T-cell (primary cell): ENCODE results near the gene LYRM1. TPM values are rescaled to one million over a fixed set of nuclear protein-coding genes. Genes with fewer than 3 reads are reported as not detected.
"Not testable (repeated sequence)": the region's sequence is repeated elsewhere in the genome, so short reads cannot be mapped to it uniquely, and the experiment has no call there.

Experiments used
- ATAC-seq, 4 experiments: fragments of 200-7000 bp in 3 of 4; fragments of 150-1000 bp in 1 of 4; cut with Tn5 transposase; replicated peaks in 1 of 4; 1 replicate in 3 of 4; 2 replicates in 1 of 4; pipeline ENCODE4 v1.10.0; 2021; ENCODE audit warnings: moderate library complexity in 3 of 4, mild to moderate bottlenecking in 2 of 4, moderate number of reproducible peaks in 1 of 4
- CTCF ChIA-PET, 2 donors: fragments of 300-600 bp; sonication (Branson Sonifier 250); formaldehyde crosslinking; loops; one replicate each; lab custom pipeline; 2022; ENCODE audit warnings: antibody characterized with exemption in 2 of 2; lab: Charles Lee
- POLR2A ChIA-PET, 2 donors: fragments of 300-600 bp; sonication (Branson Sonifier 250); formaldehyde crosslinking; loops; one replicate each; lab custom pipeline; 2022; ENCODE audit warnings: antibody characterized with exemption in 2 of 2; lab: Charles Lee
- DNase-seq, 35 experiments: peaks; one replicate each; pipeline versions ENCODE4 v3.0.0 to v3.0.0-alpha.2; 2013 to 2023
- H3K27ac ChIP-seq: one replicate; pipeline ENCODE4 v1.5.1; 2013; ENCODE audit warnings: low read length
- H3K27me3 ChIP-seq, 2 experiments: replicated peaks in 1 of 2; 1 replicate in 1 of 2; 2 replicates in 1 of 2; pipeline versions ENCODE4 v1.6.1 to v1.7.0; 2013; ENCODE audit warnings: low read length in 1 of 2, mixed read lengths in 1 of 2; ENCODE audit not compliant: control insufficient read depth in 2 of 2, insufficient read depth in 2 of 2; ENCODE audit errors: extremely low read depth in 1 of 2
- H3K36me3 ChIP-seq, 2 donors: 1 replicate in 1 of 2; 2 replicates in 1 of 2; pipeline versions ENCODE4 v1.6.1 to v1.7.0; 2013; ENCODE audit warnings: low read length in 1 of 2; ENCODE audit not compliant: control insufficient read depth in 2 of 2, insufficient read depth in 1 of 2; ENCODE audit errors: extremely low read depth in 1 of 2
- H3K4me1 ChIP-seq, 2 experiments: 1 replicate in 1 of 2; 2 replicates in 1 of 2; pipeline versions ENCODE4 v1.6.1 to v1.7.0; 2013; ENCODE audit warnings: low read length in 2 of 2, mixed read lengths in 1 of 2; ENCODE audit not compliant: insufficient read depth in 2 of 2, control insufficient read depth in 1 of 2; ENCODE audit errors: extremely low read depth in 1 of 2
- H3K4me3 ChIP-seq, 2 donors: 1 replicate in 1 of 2; 2 replicates in 1 of 2; pipeline versions ENCODE4 v1.5.1 to v1.7.0; 2013; ENCODE audit warnings: mild to moderate bottlenecking in 2 of 2, low read length in 1 of 2, moderate library complexity in 1 of 2; ENCODE audit not compliant: control insufficient read depth in 1 of 2; ENCODE audit errors: extremely low read depth in 1 of 2
- H3K9me3 ChIP-seq: 2 replicates; pipeline ENCODE4 v1.7.0; 2013
- H3K27ac Mint-ChIP-seq, 2 donors: one replicate each; pipeline ENCODE4 v1.8.0; 2020 to 2021; ENCODE audit warnings: mild to moderate bottlenecking in 2 of 2, mixed read lengths in 2 of 2
- H3K27me3 Mint-ChIP-seq, 2 donors: one replicate each; pipeline ENCODE4 v1.8.0; 2021 to 2022; ENCODE audit warnings: mixed read lengths in 2 of 2
- H3K36me3 Mint-ChIP-seq: one replicate; pipeline ENCODE4 v1.8.0; 2021; ENCODE audit warnings: mixed read lengths
- H3K4me1 Mint-ChIP-seq, 3 donors: one replicate each; pipeline ENCODE4 v1.8.0; 2020 to 2022; ENCODE audit warnings: mixed read lengths in 3 of 3, mild to moderate bottlenecking in 1 of 3
- H3K4me3 Mint-ChIP-seq, 3 donors: one replicate each; pipeline ENCODE4 v1.8.0; 2020 to 2022; ENCODE audit warnings: mild to moderate bottlenecking in 3 of 3, mixed read lengths in 3 of 3, moderate library complexity in 3 of 3
- H3K9me3 Mint-ChIP-seq, 3 donors: one replicate each; pipeline ENCODE4 v1.8.0; 2020 to 2022; ENCODE audit warnings: mixed read lengths in 3 of 3
- WGBS: methylation state at CpG from one replicate; pipeline ENCODE4 v1.1.5; 2013; ENCODE audit warnings: missing lambda C conversion rate; ENCODE audit not compliant: insufficient coverage; 5-methylcytosine and 5-hydroxymethylcytosine counted together
- total RNA-seq, 35 experiments: library from RNA in 6 of 35; stranded (reverse) in 6 of 35; fragments of 120-200 nt in 1 of 35; gene quantifications; one replicate each; pipeline versions ENCODE4 v1.2.1 to v1.2.4 and lab custom pipeline; 2013 to 2026

LYRM1 gene
- total RNA-seq, 5 donors from 2014 or later (not counting 1 experiment from before 2014, with no cell fraction given) = 16.2 to 23.6 (median 19.6) TPM

DNA sequence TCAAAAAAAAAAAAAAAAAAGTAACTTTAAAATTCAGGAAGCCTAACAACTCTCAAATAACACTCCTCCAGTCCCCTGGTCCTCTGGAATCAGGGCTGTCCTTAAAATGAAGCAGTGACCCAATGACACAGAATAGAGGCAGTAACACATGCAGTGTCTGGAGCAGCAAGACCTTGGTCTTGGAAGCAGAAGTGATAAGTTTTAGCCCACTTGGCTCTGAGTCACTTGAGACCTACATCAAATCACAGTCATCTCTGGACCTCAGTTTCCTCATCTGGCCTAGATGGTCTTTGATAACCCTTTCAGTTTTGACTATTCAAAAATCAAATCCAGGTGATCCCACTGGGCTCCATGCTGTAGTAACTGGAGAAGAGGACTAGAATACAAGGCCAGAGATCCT is 39.0 kb downstream of the LYRM1 start:
- DNase-seq = no peak
- Mint-ChIP-seq H3K4me1 (peaks cover 5 to 13% (median 10%) of the 10 kb centered on the region in 3 donors), H3K36me3 (no peaks in the 10 kb centered on the region), H3K27ac (no peak overlapping the region), H3K9me3 (no peaks in the 10 kb centered on the region), H3K27me3 (no peaks in the 10 kb centered on the region), H3K4me3 (no peak overlapping the region)
- CTCF ChIA-PET = no interaction called here
- no peak overlapping the region for H3K27ac ChIP-seq
- H3K9me3 ChIP-seq = no peaks in the 10 kb centered on the region
- no peaks in the 10 kb centered on the region for H3K36me3 ChIP-seq
- POLR2A ChIA-PET = no interaction called here
- H3K27me3 ChIP-seq = peaks cover 0 to 6% of the 10 kb centered on the region in 2 experiments
- H3K4me3 ChIP-seq = no peak overlapping the region
- H3K4me1 ChIP-seq = no peaks in the 10 kb centered on the region
- ATAC-seq = no peak

DNA sequence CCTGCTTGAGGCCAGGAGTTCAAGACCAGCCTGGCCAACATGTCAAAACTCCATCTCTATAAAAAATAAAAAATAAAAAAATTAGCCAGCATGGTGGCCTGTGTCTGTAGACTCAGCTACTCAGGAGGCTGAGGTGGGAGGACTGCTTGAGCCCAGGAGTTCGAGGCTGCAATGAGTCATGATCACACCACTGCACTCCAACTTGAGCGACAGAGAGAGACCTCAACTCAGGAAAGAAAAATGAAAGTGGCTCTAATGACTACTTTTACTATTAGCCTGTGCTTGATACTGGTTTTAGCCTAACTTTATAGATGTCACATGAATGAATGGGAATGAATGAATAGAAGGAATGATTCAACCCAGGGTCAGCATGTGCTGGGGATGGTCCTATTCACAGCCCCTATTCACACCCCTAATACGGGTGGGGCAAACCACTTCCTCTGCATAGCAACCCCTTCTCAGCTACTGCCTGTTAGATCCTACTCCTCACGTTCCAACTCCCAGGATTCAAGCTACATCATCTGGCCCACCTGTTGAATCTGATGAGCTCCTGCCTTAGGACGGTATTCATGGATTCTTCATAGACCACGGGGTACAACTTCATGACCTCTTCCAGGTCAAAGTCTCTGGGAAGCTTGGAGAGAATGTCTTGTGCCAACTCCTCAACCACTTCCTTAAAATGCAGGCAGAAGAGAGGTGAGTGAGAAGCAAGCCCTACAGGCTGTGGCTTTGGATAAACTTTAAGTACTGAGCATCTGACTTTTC is 40.5 kb downstream of the LYRM1 start:
- Mint-ChIP-seq H3K4me3 (no peak overlapping the region), H3K27ac (no peak overlapping the region), H3K9me3 (no peaks in the 10 kb centered on the region), H3K4me1 (peaks cover 5 to 13% (median 10%) of the 10 kb centered on the region in 3 donors), H3K27me3 (no peaks in the 10 kb centered on the region), H3K36me3 (no peaks in the 10 kb centered on the region)
- Histone ChIP-seq H3K4me1 (no peaks in the 10 kb centered on the region), H3K27ac (no peak overlapping the region), H3K9me3 (no peaks in the 10 kb centered on the region), H3K4me3 (no peak overlapping the region), H3K36me3 (no peaks in the 10 kb centered on the region), H3K27me3 (peaks cover 0 to 6% of the 10 kb centered on the region in 2 experiments)
- POLR2A ChIA-PET = interaction anchor here in 1 of 2 donors (0.7 kb wide), 1 partner anchor 9 kb away, joined by 6 read pairs; no protein-coding TSS in a partner anchor
- no peak for DNase-seq
- ATAC-seq = no peak
- 29% methylated on average over 2 of the region's 6 CpGs for WGBS
- CTCF ChIA-PET = no interaction called here

DNA sequence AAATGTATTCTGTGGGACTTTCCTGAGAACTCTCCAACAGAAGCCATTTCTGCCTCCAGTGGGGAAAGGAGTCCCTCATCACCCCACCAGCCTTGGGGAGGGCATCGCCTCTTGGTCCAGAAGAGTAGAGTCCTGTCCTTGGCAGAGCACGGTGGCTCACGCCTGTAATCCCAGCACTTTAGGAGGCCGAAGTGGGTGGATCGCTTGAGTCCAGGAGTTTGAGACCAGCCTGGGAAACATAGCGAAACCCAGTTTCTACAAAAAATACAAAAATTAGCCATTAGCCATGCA is 41.0 kb downstream of the LYRM1 start:
- ChIA-PET POLR2A (interaction anchor here in 1 of 2 donors (0.7 kb wide), 1 partner anchor 9 kb away, joined by 6 read pairs; no protein-coding TSS in a partner anchor), CTCF (no interaction called here)
- Mint-ChIP-seq H3K27me3 (no peaks in the 10 kb centered on the region), H3K36me3 (no peaks in the 10 kb centered on the region), H3K4me3 (no peak overlapping the region), H3K9me3 (no peaks in the 10 kb centered on the region), H3K27ac (no peak overlapping the region), H3K4me1 (peaks cover 5 to 13% (median 10%) of the 10 kb centered on the region in 3 donors)
- no peak for DNase-seq
- ATAC-seq = no peak
- Histone ChIP-seq H3K9me3 (no peaks in the 10 kb centered on the region), H3K36me3 (no peaks in the 10 kb centered on the region), H3K27ac (no peak overlapping the region), H3K27me3 (peaks cover 0 to 2% of the 10 kb centered on the region in 2 experiments), H3K4me1 (no peaks in the 10 kb centered on the region), H3K4me3 (no peak overlapping the region)
- whole genome bisulfite sequencing = 97% methylated on average over 5 of the region's 6 CpGs

DNA sequence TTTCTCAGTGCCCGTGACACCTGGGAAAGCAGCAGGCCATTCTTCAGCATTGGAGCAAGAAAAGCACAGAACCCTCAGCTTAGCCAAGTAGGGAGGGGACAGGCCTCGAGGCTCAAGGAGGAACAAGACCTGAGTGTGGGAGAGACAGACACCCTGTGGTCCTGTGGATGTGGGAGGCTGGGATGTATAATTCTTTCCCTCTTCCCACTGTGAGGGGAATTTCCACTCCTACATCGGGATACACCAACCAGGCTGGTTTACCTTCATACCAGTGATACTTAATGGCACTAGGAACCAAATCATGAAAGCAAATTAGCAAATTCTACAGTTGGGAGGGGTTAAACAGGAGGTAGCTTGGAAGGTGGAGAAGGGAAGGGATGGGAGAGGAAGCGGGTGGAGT is 41.7 kb downstream of the LYRM1 start:
- ATAC-seq (no peak), DNase-seq (no peak)
- no peaks in the 10 kb centered on the region for H3K27me3 ChIP-seq
- H3K4me3 ChIP-seq = no peak overlapping the region
- no peaks in the 10 kb centered on the region for H3K36me3 ChIP-seq
- H3K4me1 ChIP-seq = no peaks in the 10 kb centered on the region
- WGBS = 86% methylated on average over 1 of the region's 4 CpGs
- Mint-ChIP-seq H3K4me1 (peaks cover 5 to 13% (median 10%) of the 10 kb centered on the region in 3 donors), H3K27ac (no peak overlapping the region), H3K36me3 (no peaks in the 10 kb centered on the region), H3K27me3 (no peaks in the 10 kb centered on the region), H3K4me3 (no peak overlapping the region), H3K9me3 (no peaks in the 10 kb centered on the region)
- no peaks in the 10 kb centered on the region for H3K9me3 ChIP-seq
- no peak overlapping the region for H3K27ac ChIP-seq
- ChIA-PET POLR2A (interaction anchor here in 1 of 2 donors (0.6 kb wide), 1 partner anchor 350 kb away, joined by 4 read pairs; no protein-coding TSS in a partner anchor), CTCF (interaction anchor here (0.7 kb wide), 2 partner anchors 64 to 971 kb away, joined by 5 to 11 read pairs; no protein-coding TSS in a partner anchor)

DNA sequence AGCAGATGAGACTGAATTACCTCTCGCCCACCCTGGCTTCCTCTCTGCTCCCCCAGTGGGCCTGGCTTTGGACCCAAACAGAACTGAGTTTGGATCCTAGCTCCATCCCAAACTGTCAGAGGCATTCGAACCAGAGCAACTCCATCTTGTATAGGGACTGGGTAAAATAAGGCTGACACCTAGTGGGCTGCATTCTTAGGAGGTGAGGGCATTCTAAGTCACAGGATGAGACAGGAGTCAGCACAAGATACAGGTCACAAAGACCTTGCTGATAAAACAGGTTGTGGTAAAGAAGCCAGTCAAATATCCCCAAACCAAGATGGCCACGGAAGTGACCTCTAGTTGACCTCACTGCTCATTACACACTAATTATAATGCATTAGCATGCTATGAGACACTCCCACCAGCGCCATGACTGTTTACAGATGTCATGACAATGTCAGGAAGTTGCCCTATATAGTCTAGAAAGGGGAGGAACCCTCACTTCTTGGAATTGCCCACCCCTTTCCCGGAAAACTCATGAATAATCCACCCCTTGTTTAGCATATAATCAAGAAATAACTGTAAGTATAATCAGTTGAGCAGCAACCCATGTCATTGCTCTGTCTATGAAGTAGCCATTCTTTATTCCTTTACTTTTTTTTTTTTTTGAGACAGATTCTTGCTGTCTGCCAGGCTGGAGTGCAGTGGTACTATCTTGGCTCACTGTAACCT is 44.4 kb downstream of the LYRM1 start:
- Histone ChIP-seq H3K27ac (no peak overlapping the region), H3K9me3 (no peaks in the 10 kb centered on the region), H3K27me3 (peaks cover 0 to 5% of the 10 kb centered on the region in 2 experiments), H3K4me3 (no peak overlapping the region), H3K36me3 (no peaks in the 10 kb centered on the region), H3K4me1 (no peaks in the 10 kb centered on the region)
- Mint-ChIP-seq H3K9me3 (no peaks in the 10 kb centered on the region), H3K27me3 (no peaks in the 10 kb centered on the region), H3K36me3 (no peaks in the 10 kb centered on the region), H3K4me3 (no peak overlapping the region), H3K4me1 (peaks cover 5 to 13% (median 10%) of the 10 kb centered on the region in 3 donors), H3K27ac (no peak overlapping the region)
- WGBS = no CpG with 5 or more reads among the region's 5 CpGs
- ATAC-seq (peak in 1 of 4 experiments; percentile 38), DNase-seq (peak in 24 of 35 experiments; percentile 1 to 48 (median 12))
- CTCF ChIA-PET = no interaction called here
- POLR2A ChIA-PET = no interaction called here

DNA sequence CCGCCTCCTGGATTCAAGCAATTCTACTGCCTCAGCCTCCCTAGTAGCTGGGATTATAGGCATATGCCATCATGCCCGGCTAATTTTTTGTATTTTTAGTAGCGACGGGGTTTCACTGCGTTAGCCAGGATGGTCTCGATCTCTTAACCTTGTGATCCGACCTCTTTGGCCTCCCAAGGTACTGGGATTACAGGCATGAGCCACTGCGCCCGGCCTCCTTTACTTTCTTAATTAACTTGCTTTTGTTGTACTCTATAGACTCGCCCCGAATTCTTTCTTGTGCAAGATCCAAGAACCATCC is 45.0 kb downstream of the LYRM1 start:
- DNase-seq, ATAC-seq, H3K27me3 Mint-ChIP-seq, H3K36me3 ChIP-seq, CTCF ChIA-PET, POLR2A ChIA-PET, H3K4me1 ChIP-seq, H3K27ac Mint-ChIP-seq, H3K27ac ChIP-seq, H3K4me3 ChIP-seq, H3K9me3 ChIP-seq, H3K9me3 Mint-ChIP-seq, H3K27me3 ChIP-seq, H3K36me3 Mint-ChIP-seq, H3K4me3 Mint-ChIP-seq: not testable (repeated sequence)
- peaks cover 5 to 13% (median 10%) of the 10 kb centered on the region in 3 donors for H3K4me1 Mint-ChIP-seq
- WGBS = 96% methylated on average over 7 of the region's 11 CpGs
